K562 treated with DMSO at 1 percent for 4 hours (cell line): ENCODE measurements around the gene PSMD6. TPM values are rescaled to one million over a fixed set of nuclear protein-coding genes. Genes with fewer than 3 reads are reported as not detected.

Experiments
- total RNA-seq: library from RNA; unstranded; fragments of 300-600 nt; gene quantifications from 2 replicates; pipeline ENCODE4 v1.2.3, GENCODE V29; 2022; ENCODE audit not compliant: insufficient read depth

PSMD6 gene
- total RNA-seq = 75.8 and 79.5 TPM in 2 replicates

GRCh38 chr3:64023187-64023860 is at the start of gene PSMD6:
Gene PSMD6, minus strand, starts transcription at chr3:64023494. Its CDS starts 75 bp downstream, at chr3:64023419.

Other genes with a start within 250 kb of the PSMD6 start
- not detected in 2 replicates for gene C3orf49, start 204.2 kb downstream of the PSMD6 start, total RNA-seq
- gene THOC7, start 159.7 kb downstream of the PSMD6 start, total RNA-seq = 41.5 and 46.6 TPM in 2 replicates
- 4.0 and 5.8 TPM in 2 replicates for gene ATXN7, start 159.6 kb downstream of the PSMD6 start, total RNA-seq
- gene SCAANT1, start 111.1 kb downstream of the PSMD6 start, total RNA-seq = not detected in 2 replicates
- not detected in 2 replicates for gene PRICKLE2, start 202.0 kb upstream of the PSMD6 start, total RNA-seq